ENCODE results near the gene RABAC1. TPM values are rescaled to one million over a fixed set of nuclear protein-coding genes. Genes with fewer than 3 reads are reported as not detected.

The RABAC1 gene
- total and polyA plus RNA-seq, 2 of the 8 experiments (the other 6 are each of a cell fraction or from before 2014, with no cell fraction given): 124 to 439 TPM

DNA sequence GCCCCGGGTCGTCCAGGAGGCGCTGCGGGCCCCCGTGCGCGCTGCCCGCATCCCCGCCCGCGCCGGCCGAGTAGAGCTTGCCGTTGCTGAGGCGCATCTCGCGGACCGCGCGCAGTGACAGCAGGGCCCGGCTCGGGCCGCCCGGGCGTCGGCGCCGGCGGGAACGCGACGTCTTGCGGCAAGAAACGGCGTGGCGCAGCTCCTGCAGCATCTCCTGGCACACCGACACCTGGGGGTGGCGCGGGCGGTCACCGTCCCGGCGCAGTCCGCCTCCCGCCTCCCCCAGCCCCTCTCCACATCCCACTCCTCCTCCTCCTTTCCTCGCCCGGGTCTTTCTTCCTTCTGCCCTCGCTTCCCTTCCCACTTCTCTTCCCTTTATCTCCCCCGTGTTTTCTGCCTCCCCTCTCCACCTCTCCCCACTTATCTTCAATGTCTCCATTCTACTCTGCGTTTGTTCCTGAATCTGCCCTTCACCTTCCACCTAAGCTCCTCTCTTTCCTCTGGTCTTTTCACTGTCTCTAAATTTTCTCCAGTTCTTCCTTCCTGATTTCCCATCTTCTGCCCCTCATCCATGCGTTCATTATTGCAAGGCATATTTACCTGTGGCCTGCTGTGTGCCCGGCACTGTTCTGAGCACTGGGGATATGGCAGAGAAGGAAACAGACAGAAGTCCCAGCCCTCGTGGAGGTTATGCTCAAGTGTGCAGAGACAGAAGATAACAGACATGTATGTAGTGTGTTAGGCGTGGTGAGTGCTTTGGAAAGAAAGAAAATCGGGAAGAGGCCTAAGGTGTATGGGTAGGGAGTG, 40.2 kb upstream of the RABAC1 start (continued):
- TF ChIP-seq, protein P1, sequence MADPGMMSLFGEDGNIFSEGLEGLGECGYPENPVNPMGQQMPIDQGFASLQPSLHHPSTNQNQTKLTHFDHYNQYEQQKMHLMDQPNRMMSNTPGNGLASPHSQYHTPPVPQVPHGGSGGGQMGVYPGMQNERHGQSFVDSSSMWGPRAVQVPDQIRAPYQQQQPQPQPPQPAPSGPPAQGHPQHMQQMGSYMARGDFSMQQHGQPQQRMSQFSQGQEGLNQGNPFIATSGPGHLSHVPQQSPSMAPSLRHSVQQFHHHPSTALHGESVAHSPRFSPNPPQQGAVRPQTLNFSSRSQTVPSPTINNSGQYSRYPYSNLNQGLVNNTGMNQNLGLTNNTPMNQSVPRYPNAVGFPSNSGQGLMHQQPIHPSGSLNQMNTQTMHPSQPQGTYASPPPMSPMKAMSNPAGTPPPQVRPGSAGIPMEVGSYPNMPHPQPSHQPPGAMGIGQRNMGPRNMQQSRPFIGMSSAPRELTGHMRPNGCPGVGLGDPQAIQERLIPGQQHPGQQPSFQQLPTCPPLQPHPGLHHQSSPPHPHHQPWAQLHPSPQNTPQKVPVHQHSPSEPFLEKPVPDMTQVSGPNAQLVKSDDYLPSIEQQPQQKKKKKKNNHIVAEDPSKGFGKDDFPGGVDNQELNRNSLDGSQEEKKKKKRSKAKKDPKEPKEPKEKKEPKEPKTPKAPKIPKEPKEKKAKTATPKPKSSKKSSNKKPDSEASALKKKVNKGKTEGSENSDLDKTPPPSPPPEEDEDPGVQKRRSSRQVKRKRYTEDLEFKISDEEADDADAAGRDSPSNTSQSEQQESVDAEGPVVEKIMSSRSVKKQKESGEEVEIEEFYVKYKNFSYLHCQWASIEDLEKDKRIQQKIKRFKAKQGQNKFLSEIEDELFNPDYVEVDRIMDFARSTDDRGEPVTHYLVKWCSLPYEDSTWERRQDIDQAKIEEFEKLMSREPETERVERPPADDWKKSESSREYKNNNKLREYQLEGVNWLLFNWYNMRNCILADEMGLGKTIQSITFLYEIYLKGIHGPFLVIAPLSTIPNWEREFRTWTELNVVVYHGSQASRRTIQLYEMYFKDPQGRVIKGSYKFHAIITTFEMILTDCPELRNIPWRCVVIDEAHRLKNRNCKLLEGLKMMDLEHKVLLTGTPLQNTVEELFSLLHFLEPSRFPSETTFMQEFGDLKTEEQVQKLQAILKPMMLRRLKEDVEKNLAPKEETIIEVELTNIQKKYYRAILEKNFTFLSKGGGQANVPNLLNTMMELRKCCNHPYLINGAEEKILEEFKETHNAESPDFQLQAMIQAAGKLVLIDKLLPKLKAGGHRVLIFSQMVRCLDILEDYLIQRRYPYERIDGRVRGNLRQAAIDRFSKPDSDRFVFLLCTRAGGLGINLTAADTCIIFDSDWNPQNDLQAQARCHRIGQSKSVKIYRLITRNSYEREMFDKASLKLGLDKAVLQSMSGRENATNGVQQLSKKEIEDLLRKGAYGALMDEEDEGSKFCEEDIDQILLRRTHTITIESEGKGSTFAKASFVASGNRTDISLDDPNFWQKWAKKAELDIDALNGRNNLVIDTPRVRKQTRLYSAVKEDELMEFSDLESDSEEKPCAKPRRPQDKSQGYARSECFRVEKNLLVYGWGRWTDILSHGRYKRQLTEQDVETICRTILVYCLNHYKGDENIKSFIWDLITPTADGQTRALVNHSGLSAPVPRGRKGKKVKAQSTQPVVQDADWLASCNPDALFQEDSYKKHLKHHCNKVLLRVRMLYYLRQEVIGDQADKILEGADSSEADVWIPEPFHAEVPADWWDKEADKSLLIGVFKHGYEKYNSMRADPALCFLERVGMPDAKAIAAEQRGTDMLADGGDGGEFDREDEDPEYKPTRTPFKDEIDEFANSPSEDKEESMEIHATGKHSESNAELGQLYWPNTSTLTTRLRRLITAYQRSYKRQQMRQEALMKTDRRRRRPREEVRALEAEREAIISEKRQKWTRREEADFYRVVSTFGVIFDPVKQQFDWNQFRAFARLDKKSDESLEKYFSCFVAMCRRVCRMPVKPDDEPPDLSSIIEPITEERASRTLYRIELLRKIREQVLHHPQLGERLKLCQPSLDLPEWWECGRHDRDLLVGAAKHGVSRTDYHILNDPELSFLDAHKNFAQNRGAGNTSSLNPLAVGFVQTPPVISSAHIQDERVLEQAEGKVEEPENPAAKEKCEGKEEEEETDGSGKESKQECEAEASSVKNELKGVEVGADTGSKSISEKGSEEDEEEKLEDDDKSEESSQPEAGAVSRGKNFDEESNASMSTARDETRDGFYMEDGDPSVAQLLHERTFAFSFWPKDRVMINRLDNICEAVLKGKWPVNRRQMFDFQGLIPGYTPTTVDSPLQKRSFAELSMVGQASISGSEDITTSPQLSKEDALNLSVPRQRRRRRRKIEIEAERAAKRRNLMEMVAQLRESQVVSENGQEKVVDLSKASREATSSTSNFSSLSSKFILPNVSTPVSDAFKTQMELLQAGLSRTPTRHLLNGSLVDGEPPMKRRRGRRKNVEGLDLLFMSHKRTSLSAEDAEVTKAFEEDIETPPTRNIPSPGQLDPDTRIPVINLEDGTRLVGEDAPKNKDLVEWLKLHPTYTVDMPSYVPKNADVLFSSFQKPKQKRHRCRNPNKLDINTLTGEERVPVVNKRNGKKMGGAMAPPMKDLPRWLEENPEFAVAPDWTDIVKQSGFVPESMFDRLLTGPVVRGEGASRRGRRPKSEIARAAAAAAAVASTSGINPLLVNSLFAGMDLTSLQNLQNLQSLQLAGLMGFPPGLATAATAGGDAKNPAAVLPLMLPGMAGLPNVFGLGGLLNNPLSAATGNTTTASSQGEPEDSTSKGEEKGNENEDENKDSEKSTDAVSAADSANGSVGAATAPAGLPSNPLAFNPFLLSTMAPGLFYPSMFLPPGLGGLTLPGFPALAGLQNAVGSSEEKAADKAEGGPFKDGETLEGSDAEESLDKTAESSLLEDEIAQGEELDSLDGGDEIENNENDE (IDR thresholded peaks at IDR 0.05; ENCODE audit: insufficient replicate concordance, low read length): no peak
- 0 out of 2 replicates have a peak, but pooled peaks have one; percentile 16 for TF ChIP-seq TBP (IDR thresholded peaks at IDR 0.05; ENCODE audit: low read depth, low read length)
- TF ChIP-seq CEBPB (IDR thresholded peaks at IDR 0.05; ENCODE audit: low read depth, low read length): no peak
- peak; percentile 23; the same call in 1 of the 2 replicates for TF ChIP-seq RBBP5 (IDR thresholded peaks at IDR 0.05; ENCODE audit: borderline replicate concordance, low read depth, low read length)
- TF ChIP-seq POU5F1 (IDR thresholded peaks at IDR 0.05; ENCODE audit: low read depth, low read length): no peak
- no peak for TF ChIP-seq BACH1 (IDR thresholded peaks at IDR 0.05; ENCODE audit: low read length)
- TF ChIP-seq, protein P2, sequence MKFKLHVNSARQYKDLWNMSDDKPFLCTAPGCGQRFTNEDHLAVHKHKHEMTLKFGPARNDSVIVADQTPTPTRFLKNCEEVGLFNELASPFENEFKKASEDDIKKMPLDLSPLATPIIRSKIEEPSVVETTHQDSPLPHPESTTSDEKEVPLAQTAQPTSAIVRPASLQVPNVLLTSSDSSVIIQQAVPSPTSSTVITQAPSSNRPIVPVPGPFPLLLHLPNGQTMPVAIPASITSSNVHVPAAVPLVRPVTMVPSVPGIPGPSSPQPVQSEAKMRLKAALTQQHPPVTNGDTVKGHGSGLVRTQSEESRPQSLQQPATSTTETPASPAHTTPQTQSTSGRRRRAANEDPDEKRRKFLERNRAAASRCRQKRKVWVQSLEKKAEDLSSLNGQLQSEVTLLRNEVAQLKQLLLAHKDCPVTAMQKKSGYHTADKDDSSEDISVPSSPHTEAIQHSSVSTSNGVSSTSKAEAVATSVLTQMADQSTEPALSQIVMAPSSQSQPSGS (IDR thresholded peaks at IDR 0.05; ENCODE audit: low read length): no peak
- TF ChIP-seq GABPA (IDR thresholded peaks at IDR 0.05; ENCODE audit: borderline replicate concordance, insufficient read depth, low read length): no peak

Measured in H1 (cell line).